ENCODE data around the gene EXOC6B. TPM values are rescaled to one million over a fixed set of nuclear protein-coding genes. Genes with fewer than 3 reads are reported as not detected.

The EXOC6B gene
- total RNA-seq, 2 experiments from 2014 or later, result 16.9 to 17.5 TPM

- Histone ChIP-seq H3K9me3 (ENCODE audit: control insufficient read depth in 1 of 2, insufficient read depth in 1 of 2, low read length in 2 of 2) (no peaks in the 10 kb centered on the region), H3K4me3 (ENCODE audit: low read length) (no peak overlapping the region), H3K27me3 (ENCODE audit: control insufficient read depth in 1 of 2, insufficient read depth in 2 of 2, low read length in 2 of 2) (no peaks in the 10 kb centered on the region), H3K4me1 (ENCODE audit: insufficient read depth, low read length) (no peaks in the 10 kb centered on the region), H3K27ac (ENCODE audit: low read depth in 1 of 2, low read length in 2 of 2) (no peak overlapping the region), H3K36me3 (ENCODE audit: insufficient read depth, low read length) (no peaks in the 10 kb centered on the region)
- H3K9me3 Mint-ChIP-seq, result no peaks in the 10 kb centered on the region
- CTCF ChIA-PET, result no interaction called here
- no peaks in the 10 kb centered on the region for H3K27me3 Mint-ChIP-seq
- TF ChIP-seq, protein P1, sequence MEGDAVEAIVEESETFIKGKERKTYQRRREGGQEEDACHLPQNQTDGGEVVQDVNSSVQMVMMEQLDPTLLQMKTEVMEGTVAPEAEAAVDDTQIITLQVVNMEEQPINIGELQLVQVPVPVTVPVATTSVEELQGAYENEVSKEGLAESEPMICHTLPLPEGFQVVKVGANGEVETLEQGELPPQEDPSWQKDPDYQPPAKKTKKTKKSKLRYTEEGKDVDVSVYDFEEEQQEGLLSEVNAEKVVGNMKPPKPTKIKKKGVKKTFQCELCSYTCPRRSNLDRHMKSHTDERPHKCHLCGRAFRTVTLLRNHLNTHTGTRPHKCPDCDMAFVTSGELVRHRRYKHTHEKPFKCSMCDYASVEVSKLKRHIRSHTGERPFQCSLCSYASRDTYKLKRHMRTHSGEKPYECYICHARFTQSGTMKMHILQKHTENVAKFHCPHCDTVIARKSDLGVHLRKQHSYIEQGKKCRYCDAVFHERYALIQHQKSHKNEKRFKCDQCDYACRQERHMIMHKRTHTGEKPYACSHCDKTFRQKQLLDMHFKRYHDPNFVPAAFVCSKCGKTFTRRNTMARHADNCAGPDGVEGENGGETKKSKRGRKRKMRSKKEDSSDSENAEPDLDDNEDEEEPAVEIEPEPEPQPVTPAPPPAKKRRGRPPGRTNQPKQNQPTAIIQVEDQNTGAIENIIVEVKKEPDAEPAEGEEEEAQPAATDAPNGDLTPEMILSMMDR (IDR thresholded peaks at IDR 0.05), result no peak
- H3K4me3 Mint-ChIP-seq, result no peak overlapping the region
- peaks cover 40% of the 10 kb centered on the region for H3K36me3 Mint-ChIP-seq (ENCODE audit: low read depth)
- no peak overlapping the region for H3K27ac Mint-ChIP-seq
- POLR2A ChIA-PET, result no interaction called here
- intact Hi-C loops (cut with DNase I, micrococcal nuclease), result no loop called here
- H3K4me1 Mint-ChIP-seq (ENCODE audit: low read depth), result peaks cover 6% of the 10 kb centered on the region
- no peak for ATAC-seq (ENCODE audit: poor library complexity)
- no peak for DNase-seq
Measured at GRCh38 chr2:72678024-72678423, 147.8 kb downstream of the EXOC6B start.

DNA sequence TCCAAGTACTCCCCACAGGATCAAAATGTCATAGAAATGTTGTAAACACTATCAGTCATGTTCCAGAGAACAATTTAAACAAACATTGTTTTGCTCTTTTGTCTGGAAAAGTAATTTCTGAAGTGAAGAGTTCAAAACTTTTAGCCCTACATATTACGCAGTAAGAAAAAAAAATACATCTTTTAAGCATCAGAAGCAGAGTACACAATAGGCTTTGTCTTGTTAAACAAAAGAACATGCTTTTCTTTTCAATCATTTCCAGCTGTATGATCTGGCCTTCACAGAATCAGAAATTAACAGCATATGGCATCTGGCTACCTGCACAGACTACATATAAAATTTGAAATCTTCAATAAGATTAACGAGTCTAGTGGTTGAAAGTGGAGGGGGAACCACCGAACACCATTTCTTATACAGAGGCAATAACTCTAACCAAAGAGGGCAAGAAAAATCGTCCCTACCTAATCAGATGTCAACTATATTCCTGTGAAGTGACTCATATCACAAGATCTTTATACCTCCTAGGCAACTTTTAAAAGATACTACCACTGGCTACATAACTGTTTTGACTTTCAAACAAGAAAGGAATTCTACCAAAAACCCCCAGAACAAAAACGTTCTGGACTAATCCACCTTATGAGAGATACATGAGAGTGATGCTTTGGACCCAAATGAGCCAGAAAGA, 149.3 kb downstream of the EXOC6B start:
- ChIA-PET CTCF (no interaction called here), POLR2A (no interaction called here)
- Histone ChIP-seq H3K4me1 (ENCODE audit: insufficient read depth, low read length) (no peaks in the 10 kb centered on the region), H3K36me3 (ENCODE audit: insufficient read depth, low read length) (no peaks in the 10 kb centered on the region), H3K27ac (ENCODE audit: low read depth in 1 of 2, low read length in 2 of 2) (no peak overlapping the region), H3K27me3 (ENCODE audit: control insufficient read depth in 1 of 2, insufficient read depth in 2 of 2, low read length in 2 of 2) (no peaks in the 10 kb centered on the region), H3K9me3 (ENCODE audit: control insufficient read depth in 1 of 2, insufficient read depth in 1 of 2, low read length in 2 of 2) (peaks cover 0 to under 1% of the 10 kb centered on the region in 2 experiments), H3K4me3 (ENCODE audit: low read length) (no peak overlapping the region)
- Mint-ChIP-seq H3K4me1 (ENCODE audit: low read depth) (peaks cover 6% of the 10 kb centered on the region), H3K9me3 (no peaks in the 10 kb centered on the region), H3K4me3 (no peak overlapping the region), H3K27me3 (no peaks in the 10 kb centered on the region), H3K36me3 (ENCODE audit: low read depth) (peaks cover 45% of the 10 kb centered on the region), H3K27ac (no peak overlapping the region)
- no peak for DNase-seq
- TF ChIP-seq, protein P1 (IDR thresholded peaks at IDR 0.05), result no peak
- ATAC-seq (ENCODE audit: poor library complexity), result no peak
- intact Hi-C loops (cut with DNase I, micrococcal nuclease), result no loop called here

DNA sequence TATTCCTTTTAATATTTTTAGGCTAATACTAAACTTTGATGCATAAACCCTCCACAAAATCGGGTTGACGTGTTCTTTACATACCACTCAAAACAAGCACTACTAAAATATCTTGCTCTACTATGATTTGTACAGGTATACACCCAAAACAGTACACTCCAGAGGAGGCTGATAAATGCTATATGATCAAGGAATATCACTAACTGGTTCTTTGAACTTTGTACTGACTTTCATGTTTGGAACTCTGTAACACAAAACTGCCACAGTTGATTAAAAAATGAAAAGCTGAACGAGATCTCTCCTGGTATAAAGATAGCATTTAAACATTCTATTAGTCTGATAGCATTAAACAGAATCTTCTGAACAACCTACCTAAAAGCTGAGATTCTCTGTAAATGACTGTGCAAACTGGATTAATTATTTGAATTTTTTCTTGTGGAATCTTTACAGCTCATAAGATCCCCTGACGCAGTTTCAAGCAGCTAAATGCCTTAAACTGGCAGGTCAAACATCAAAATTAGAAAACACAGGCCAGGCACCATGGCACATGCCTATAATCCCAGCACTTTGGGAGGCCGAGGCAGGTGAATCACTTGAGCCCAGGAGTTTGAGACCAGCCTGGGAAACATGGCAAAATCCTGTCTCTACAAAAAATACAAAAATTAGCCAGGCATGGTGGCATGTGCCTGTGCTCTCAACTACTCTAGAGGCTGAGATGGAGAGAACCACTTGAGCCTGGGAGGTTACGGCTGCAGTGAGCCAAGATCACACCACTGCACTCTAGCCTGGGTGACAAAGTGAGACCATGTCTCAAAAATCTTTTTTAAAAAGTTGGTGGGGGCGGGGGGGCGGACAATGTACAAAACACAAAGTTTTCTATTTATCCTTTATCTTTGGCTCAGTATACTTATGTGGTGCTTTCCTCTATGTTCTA, 150.6 kb downstream of the EXOC6B start:
- Histone ChIP-seq H3K27me3 (ENCODE audit: control insufficient read depth in 1 of 2, insufficient read depth in 2 of 2, low read length in 2 of 2) (no peaks in the 10 kb centered on the region), H3K27ac (ENCODE audit: low read depth in 1 of 2, low read length in 2 of 2) (no peak overlapping the region), H3K36me3 (ENCODE audit: insufficient read depth, low read length) (no peaks in the 10 kb centered on the region), H3K9me3 (ENCODE audit: control insufficient read depth in 1 of 2, insufficient read depth in 1 of 2, low read length in 2 of 2) (peaks cover 0 to 4% of the 10 kb centered on the region in 2 experiments), H3K4me3 (ENCODE audit: low read length) (no peak overlapping the region), H3K4me1 (ENCODE audit: insufficient read depth, low read length) (no peaks in the 10 kb centered on the region)
- TF ChIP-seq, protein P1 (IDR thresholded peaks at IDR 0.05), result no peak
- Mint-ChIP-seq H3K9me3 (no peaks in the 10 kb centered on the region), H3K4me1 (ENCODE audit: low read depth) (peaks cover 6% of the 10 kb centered on the region), H3K4me3 (no peak overlapping the region), H3K27me3 (no peaks in the 10 kb centered on the region), H3K27ac (no peak overlapping the region), H3K36me3 (ENCODE audit: low read depth) (peaks cover 45% of the 10 kb centered on the region)
- CTCF ChIA-PET, result no interaction called here
- no peak for ATAC-seq (ENCODE audit: poor library complexity)
- intact Hi-C loops (cut with DNase I, micrococcal nuclease), result no loop called here
- POLR2A ChIA-PET, result no interaction called here
- no peak for DNase-seq
